ENCODE results near the gene PPIL3. TPM values are rescaled to one million over a fixed set of nuclear protein-coding genes. Genes with fewer than 3 reads are reported as not detected.

Gene PPIL3
- total RNA-seq, 2 experiments from 2014 or later, result 97.9 to 99.4 TPM

GRCh38 chr2:200821686-200822245 lies 67.1 kb downstream of the PPIL3 start:
- intact Hi-C loops (cut with micrococcal nuclease), result no loop called here
- POLR2A ChIA-PET, result interaction anchor here (1.0 to 1.8 kb wide), 6 partner anchors 10 to 111 kb away, joined by 3 to 12 read pairs (median 4); partner anchors contain the start of gene BZW1
- no peaks in the 10 kb centered on the region for H3K27me3 Mint-ChIP-seq
- DNase-seq, result no peak
- H3K9me3 Mint-ChIP-seq, result no peaks in the 10 kb centered on the region
- H3K4me3 Mint-ChIP-seq, result no peak overlapping the region
- TF ChIP-seq, protein P1, sequence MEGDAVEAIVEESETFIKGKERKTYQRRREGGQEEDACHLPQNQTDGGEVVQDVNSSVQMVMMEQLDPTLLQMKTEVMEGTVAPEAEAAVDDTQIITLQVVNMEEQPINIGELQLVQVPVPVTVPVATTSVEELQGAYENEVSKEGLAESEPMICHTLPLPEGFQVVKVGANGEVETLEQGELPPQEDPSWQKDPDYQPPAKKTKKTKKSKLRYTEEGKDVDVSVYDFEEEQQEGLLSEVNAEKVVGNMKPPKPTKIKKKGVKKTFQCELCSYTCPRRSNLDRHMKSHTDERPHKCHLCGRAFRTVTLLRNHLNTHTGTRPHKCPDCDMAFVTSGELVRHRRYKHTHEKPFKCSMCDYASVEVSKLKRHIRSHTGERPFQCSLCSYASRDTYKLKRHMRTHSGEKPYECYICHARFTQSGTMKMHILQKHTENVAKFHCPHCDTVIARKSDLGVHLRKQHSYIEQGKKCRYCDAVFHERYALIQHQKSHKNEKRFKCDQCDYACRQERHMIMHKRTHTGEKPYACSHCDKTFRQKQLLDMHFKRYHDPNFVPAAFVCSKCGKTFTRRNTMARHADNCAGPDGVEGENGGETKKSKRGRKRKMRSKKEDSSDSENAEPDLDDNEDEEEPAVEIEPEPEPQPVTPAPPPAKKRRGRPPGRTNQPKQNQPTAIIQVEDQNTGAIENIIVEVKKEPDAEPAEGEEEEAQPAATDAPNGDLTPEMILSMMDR (IDR thresholded peaks at IDR 0.05), result no peak
- peaks cover 35% of the 10 kb centered on the region for H3K4me1 Mint-ChIP-seq (ENCODE audit: low read depth)
- no peak for ATAC-seq
- CTCF ChIA-PET, result interaction anchor here (1.3 kb wide), 1 partner anchor 68 kb away, joined by 4 read pairs; the partner anchor contains the start of genes NIF3L1 and PPIL3
- peak overlapping the region; percentile 70 for H3K27ac Mint-ChIP-seq
- H3K36me3 Mint-ChIP-seq (ENCODE audit: low read depth), result peaks cover 57% of the 10 kb centered on the region

Other genes with a start within 250 kb of the PPIL3 start
- 100 to 1,000 TPM; 423 to 442 TPM for gene BZW1, start 77.2 kb downstream of the PPIL3 start, total RNA-seq
- gene CLK1, start 24.4 kb downstream of the PPIL3 start, total RNA-seq, result 100 to 1,000 TPM; 121 to 122 TPM
- gene NIF3L1, start 294 bp upstream of the PPIL3 start, total RNA-seq, result 10 to 100 TPM; 30.8 to 35.3 TPM
- gene ORC2, start 74.6 kb upstream of the PPIL3 start, total RNA-seq, result 10 to 100 TPM; 51.3 to 59.2 TPM
- gene HYCC2, start 182.6 kb upstream of the PPIL3 start, total RNA-seq, result 10 to 100 TPM; 24.7 to 26.9 TPM
- 100 to 1,000 TPM; 134 to 140 TPM for gene NDUFB3, start 182.9 kb upstream of the PPIL3 start, total RNA-seq
- 100 to 1,000 TPM; 222 to 229 TPM for gene CFLAR, start 227.1 kb upstream of the PPIL3 start, total RNA-seq

All from activated CD8-positive, alpha-beta T cell treated with anti-CD3 and anti-CD28 coated beads for 36 hours (primary cell).